Thoracic aorta (tissue), 2 donors: ENCODE results near the gene ZNF396. TPM values are rescaled to one million over a fixed set of nuclear protein-coding genes. Genes with fewer than 3 reads are reported as not detected.
A peak's percentile ranks its signal among the peaks of the same experiment; 100 is the strongest.

ENCODE experiments used
- ATAC-seq: fragments of 150-250 bp; one replicate; pipeline ENCODE4 v1.8.0; 2017; ENCODE audit warnings: low read depth; ENCODE audit not compliant: insufficient number of reproducible peaks, low FRiP score
- DNase-seq: peaks from one replicate; pipeline ENCODE4 v3.0.0-alpha.2; 2020; ENCODE audit warnings: low spot score
- H3K27ac ChIP-seq, 2 donors: fragments of 200-600 bp; sonication (generic); 1 replicate in 1 of 2; 2 replicates in 1 of 2; pipeline ENCODE4 v1.5.1; 2016; ENCODE audit warnings: mild to moderate bottlenecking in 2 of 2, moderate library complexity in 2 of 2
- H3K27me3 ChIP-seq: fragments of 200-600 bp; sonication (generic); replicated peaks from 2 replicates; pipeline ENCODE4 v1.6.0; 2016; ENCODE audit warnings: mild to moderate bottlenecking; ENCODE audit not compliant: insufficient read depth
- H3K36me3 ChIP-seq: fragments of 200-600 bp; sonication (generic); one replicate; pipeline ENCODE4 v1.5.1; 2016
- H3K4me1 ChIP-seq, 2 donors: fragments of 200-600 bp; sonication (generic); 1 replicate in 1 of 2; 2 replicates in 1 of 2; pipeline versions ENCODE4 v1.5.1 to v1.6.0; 2016; ENCODE audit warnings: low read depth in 2 of 2, mild to moderate bottlenecking in 1 of 2; ENCODE audit not compliant: control insufficient read depth in 1 of 2
- H3K4me3 ChIP-seq: fragments of 200-600 bp; sonication (generic); 2 replicates; pipeline ENCODE4 v1.5.1; 2016; ENCODE audit warnings: mild to moderate bottlenecking
- H3K9me3 ChIP-seq: fragments of 200-600 bp; sonication (generic); 2 replicates; pipeline ENCODE4 v1.5.1; 2016
- total RNA-seq, 2 donors: library from RNA; depleted of rRNA; stranded (reverse); fragments of >200 nt; gene quantifications; one replicate each; pipeline versions ENCODE4 v1.1.0 to v1.2.3, GENCODE V29; 2016
- TF ChIP-seq, protein P1 (sequence below): fragments of 200-600 bp; sonication (generic); IDR thresholded peaks from one replicate; pipeline ENCODE4 v1.5.1; 2019; ENCODE audit warnings: antibody characterized with exemption

ZNF396 gene
- total RNA-seq = 1 to 10 TPM in 1 of 2 donors, under 1 TPM in 1; 0.95 to 4.1 TPM

DNA sequence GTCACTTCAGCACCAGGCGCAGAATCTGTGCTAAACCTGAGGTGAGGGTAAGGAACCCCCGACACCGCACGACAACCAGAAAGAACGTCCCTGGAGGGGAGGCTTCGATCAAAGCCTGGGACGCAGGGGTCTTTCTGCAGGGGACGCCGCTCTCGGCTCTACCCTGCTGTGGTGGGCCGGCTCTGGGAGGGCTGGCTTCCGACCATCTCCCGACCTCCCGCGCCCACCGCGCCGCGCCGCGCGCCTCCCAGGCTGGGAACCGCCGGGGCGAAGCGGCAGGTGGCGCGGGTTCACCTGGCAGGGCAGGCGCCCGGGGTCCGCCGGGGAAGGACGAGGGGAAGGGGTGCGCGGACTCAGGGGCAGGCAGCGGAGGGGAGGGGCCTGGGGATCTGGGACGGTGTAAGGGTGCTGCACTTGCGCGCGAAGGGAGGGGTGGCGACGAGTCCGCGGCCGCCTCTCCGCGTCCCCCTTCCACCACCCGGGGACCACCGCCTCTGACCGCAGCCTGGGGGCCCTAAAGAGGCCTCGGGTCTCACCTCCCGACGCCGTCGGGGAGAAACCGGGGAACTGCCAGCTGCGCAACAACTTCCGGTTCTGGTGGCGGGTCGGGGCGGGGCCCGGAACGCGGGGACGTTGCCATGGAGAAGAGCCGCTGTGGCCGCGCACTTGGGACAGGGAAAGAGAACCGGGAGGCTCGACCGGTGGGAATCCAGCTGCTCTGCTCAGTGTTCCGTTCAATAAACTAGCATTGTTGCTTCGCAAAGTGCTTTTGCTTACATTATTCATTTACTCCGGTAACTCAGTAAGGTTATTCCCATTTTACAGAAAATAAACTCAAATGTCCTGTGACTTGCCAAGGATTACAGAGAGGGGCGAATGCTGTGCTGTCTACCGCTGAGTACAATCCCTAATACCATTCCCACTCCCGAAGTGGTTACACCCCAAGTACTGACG, at the start of gene ZNF396:
ZNF396 (minus strand) TSS at position 596 of the 954 bp plus-strand sequence. CDS start 3,045 bp downstream, outside the sequence.
- no peaks in the 10 kb centered on the region for H3K36me3 ChIP-seq
- H3K4me1 ChIP-seq = peaks cover 6 to 17% of the 10 kb centered on the region in 2 donors
- peak within 1 kb of the TSS; percentile 51 to 55 for H3K27ac ChIP-seq
- DNase-seq (peak; percentile 56), ATAC-seq (peak; percentile 78)
- no peaks in the 10 kb centered on the region for H3K9me3 ChIP-seq
- no peaks in the 10 kb centered on the region for H3K27me3 ChIP-seq
- TF ChIP-seq, protein P1, sequence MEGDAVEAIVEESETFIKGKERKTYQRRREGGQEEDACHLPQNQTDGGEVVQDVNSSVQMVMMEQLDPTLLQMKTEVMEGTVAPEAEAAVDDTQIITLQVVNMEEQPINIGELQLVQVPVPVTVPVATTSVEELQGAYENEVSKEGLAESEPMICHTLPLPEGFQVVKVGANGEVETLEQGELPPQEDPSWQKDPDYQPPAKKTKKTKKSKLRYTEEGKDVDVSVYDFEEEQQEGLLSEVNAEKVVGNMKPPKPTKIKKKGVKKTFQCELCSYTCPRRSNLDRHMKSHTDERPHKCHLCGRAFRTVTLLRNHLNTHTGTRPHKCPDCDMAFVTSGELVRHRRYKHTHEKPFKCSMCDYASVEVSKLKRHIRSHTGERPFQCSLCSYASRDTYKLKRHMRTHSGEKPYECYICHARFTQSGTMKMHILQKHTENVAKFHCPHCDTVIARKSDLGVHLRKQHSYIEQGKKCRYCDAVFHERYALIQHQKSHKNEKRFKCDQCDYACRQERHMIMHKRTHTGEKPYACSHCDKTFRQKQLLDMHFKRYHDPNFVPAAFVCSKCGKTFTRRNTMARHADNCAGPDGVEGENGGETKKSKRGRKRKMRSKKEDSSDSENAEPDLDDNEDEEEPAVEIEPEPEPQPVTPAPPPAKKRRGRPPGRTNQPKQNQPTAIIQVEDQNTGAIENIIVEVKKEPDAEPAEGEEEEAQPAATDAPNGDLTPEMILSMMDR = no peak
- H3K4me3 ChIP-seq = peak within 1 kb of the TSS; percentile 79

DNA sequence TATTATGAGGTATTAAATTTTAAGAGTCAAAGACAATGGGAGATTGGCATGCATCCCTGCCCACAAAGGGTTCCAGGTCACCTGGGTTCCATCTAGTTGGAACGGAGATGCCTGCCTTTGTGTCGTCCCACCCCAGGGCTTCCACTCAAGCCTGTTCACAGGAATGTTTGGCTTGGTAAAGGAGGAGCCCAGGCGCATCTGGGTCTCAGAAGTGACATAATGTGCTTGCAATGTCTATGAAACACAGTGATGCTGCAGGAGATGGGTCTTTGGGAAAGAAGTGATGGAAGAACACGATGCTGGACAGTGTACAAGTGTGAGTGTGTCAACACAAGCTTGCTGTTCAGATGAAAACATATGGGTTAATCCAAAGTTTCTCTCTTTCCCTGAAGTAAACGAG, 49.6 kb upstream of the ZNF396 start:
- ATAC-seq (no peak), DNase-seq (no peak)
- no peaks in the 10 kb centered on the region for H3K27me3 ChIP-seq
- H3K4me3 ChIP-seq = no peak overlapping the region
- TF ChIP-seq, protein P1 = no peak
- no peaks in the 10 kb centered on the region for H3K9me3 ChIP-seq
- H3K27ac ChIP-seq = no peak overlapping the region
- H3K4me1 ChIP-seq = no peaks in the 10 kb centered on the region
- no peaks in the 10 kb centered on the region for H3K36me3 ChIP-seq

DNA sequence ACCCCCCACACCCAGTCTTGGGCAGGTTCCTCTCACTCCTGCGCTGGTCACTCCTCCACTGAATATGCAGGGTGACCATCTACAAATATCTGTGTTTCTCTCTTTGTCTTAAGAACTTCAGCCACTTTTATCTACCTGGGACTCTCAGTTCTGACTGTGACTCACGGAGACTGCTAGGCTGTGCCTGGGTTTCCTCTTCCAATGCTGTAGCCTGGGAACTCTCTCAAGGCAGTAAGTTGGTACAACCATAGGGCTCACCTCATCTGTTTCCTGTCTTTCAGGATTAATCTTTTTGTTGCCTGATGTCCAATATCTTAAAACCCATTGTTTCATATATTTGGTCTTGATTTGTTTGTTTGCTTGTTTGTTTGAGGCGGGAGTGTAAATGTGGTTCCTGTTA, 47.2 kb upstream of the ZNF396 start:
- no peaks in the 10 kb centered on the region for H3K36me3 ChIP-seq
- H3K9me3 ChIP-seq = no peaks in the 10 kb centered on the region
- H3K27ac ChIP-seq = no peak overlapping the region
- TF ChIP-seq, protein P1 = no peak
- no peak overlapping the region for H3K4me3 ChIP-seq
- ATAC-seq = no peak
- H3K27me3 ChIP-seq = no peaks in the 10 kb centered on the region
- no peak for DNase-seq
- no peaks in the 10 kb centered on the region for H3K4me1 ChIP-seq

DNA sequence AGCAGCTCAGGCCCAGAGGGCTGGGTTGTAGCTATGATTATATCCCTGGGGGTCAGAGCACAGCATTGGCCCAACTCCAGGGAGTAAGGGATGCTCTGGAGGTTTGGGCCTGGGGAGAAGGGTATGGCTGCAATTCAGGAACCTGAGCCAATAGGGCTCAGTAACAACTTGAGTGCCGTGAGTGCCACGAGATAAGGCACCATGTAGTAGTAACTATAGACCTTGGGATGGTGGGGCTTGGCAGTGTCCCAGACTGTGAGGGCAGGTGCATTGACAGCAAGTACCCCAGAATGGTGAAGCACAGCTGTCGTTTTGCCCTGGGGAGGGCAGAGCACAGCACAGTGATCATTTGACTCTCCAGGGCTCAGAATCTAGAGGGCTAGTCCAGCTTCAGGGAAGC, 45.1 kb upstream of the ZNF396 start:
- TF ChIP-seq, protein P1 = no peak
- Histone ChIP-seq H3K4me1 (no peaks in the 10 kb centered on the region), H3K27ac (no peak overlapping the region), H3K36me3 (no peaks in the 10 kb centered on the region), H3K27me3 (no peaks in the 10 kb centered on the region), H3K9me3 (no peaks in the 10 kb centered on the region), H3K4me3 (no peak overlapping the region)
- ATAC-seq (no peak), DNase-seq (no peak)

DNA sequence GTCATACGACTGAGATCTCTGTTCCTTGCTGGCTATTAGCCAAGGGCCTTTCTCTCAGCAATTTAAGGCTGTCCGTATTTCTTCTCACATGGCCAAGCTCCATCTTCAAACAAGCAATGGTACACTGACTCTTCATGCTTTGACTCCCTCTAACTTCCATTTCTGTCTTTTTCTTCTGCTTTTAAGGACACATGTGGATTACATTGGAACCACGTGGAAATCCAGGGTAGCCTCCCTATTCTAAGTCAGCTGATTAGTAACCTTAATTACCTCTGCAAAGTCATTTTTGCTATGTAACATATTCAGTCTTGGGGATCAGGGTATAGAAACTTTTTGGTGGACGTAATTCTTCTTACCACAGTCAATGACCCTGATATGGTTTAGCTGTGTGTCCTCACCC, 41.5 kb upstream of the ZNF396 start:
- Histone ChIP-seq H3K27ac (no peak overlapping the region), H3K4me1 (no peaks in the 10 kb centered on the region), H3K27me3 (no peaks in the 10 kb centered on the region), H3K4me3 (no peak overlapping the region), H3K36me3 (no peaks in the 10 kb centered on the region), H3K9me3 (no peaks in the 10 kb centered on the region)
- DNase-seq (no peak), ATAC-seq (no peak)
- TF ChIP-seq, protein P1 = no peak
